Smooth muscle cell of the umbilical artery (primary cell): ENCODE results near the gene OR9G4. TPM values are rescaled to one million over a fixed set of nuclear protein-coding genes. Genes with fewer than 3 reads are reported as not detected.

Experiments used
- total RNA-seq: library from RNA; depleted of rRNA; stranded (reverse); fragments of >200 nt; gene quantifications from 2 replicates; pipeline ENCODE4 v1.2.3, GENCODE V29; 2014

Gene OR9G4
- not detected in 2 replicates for total RNA-seq

DNA sequence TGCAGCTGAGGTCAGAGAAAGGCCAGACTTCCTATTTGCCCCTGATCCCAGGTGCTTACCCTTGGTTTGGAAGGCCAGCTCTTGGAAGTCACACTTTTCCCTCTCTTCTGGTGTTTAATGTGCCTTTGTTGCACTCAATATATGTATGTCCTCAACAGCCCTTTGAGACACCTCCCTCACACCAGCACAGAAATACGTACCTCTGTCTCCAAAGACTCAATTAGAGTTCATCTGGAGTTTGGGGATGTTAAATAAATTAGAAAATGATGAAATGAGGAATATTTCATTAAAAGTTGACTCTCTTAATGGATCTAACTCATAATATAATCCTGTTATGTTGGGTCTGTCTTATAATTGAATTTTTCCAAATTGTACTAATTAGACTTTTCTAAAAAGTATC, at the start of gene OR9G4:
Gene OR9G4 (minus strand): TSS at position 101 of the 400 bp plus-strand sequence. CDS start 4,931 bp downstream, outside the sequence.

DNA sequence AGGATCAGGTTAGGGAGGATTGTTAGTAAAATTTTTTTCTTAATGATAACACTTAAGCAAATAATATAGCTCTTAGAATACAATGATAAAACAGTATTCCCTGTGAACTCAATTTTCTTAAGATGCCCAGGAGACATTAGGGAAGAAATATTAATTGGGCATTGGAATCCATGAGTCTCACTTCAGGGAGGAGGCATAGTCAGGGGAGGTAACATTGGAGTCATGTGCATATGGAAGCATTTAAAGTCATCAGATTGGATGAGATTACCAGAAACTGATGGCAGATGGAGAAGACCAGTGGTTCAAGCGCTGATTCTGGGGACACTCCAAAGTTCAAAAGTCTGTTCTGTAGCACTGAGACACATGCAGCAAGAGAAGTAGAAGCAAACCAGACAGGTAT, 49.7 kb downstream of the OR9G4 start, which contains the start of gene OR9G1:
Gene OR9G1 (plus strand): TSS at position 301 of the 400 bp plus-strand sequence. CDS start 1,293 bp downstream, outside the sequence.

Other genes starting within 250 kb of the OR9G4 start
- gene OR5M11, start 205.4 kb downstream of the OR9G4 start, total RNA-seq: not detected in 2 replicates
- gene OR5M10, start 171.0 kb downstream of the OR9G4 start, total RNA-seq: not detected in 2 replicates
- not detected in 2 replicates for gene OR5M1, start 133.8 kb downstream of the OR9G4 start, total RNA-seq
- gene OR5AP2, start 106.3 kb downstream of the OR9G4 start, total RNA-seq: not detected in 2 replicates
- gene OR5AR1, start 85.0 kb downstream of the OR9G4 start, total RNA-seq: not detected in 2 replicates
- not detected in 2 replicates for gene OR9G1, start 49.6 kb downstream of the OR9G4 start, total RNA-seq
- gene OR5AK2, start 240.2 kb upstream of the OR9G4 start, total RNA-seq: not detected in 2 replicates